ENCODE data around the gene INHA.

The INHA gene

GRCh38 chr2:219607931-219608330 lies 35.8 kb downstream of the INHA start:
- no peak overlapping the region for H3K4me2 ChIP-seq (ENCODE audit: low read depth, low read length, poor library complexity, severe bottlenecking)
- H3K79me2 ChIP-seq (ENCODE audit: insufficient read depth, low read length): no peaks in the 10 kb centered on the region
- H2AFZ ChIP-seq (ENCODE audit: low read depth, low read length, severe bottlenecking): no peak overlapping the region
- H3K27ac ChIP-seq (ENCODE audit: low read depth, low read length): no peak overlapping the region
- H3K36me3 ChIP-seq (ENCODE audit: low read length): no peaks in the 10 kb centered on the region
- no peaks in the 10 kb centered on the region for H4K20me1 ChIP-seq (ENCODE audit: low read depth, low read length)
- no peaks in the 10 kb centered on the region for H3K9me3 ChIP-seq (ENCODE audit: insufficient read depth, low read length)
- no peaks in the 10 kb centered on the region for H3K9me2 ChIP-seq (replicated peaks; ENCODE audit: insufficient read depth, low read length)
- no peak overlapping the region for H3K9ac ChIP-seq (ENCODE audit: low read length)
- TF ChIP-seq EZH2phosphoT487 (conservative IDR thresholded peaks at IDR 0.05; ENCODE audit: low read length): no peak
- TF ChIP-seq CTCF (IDR thresholded peaks at IDR 0.05; ENCODE audit: insufficient read depth, low read length, poor library complexity, severe bottlenecking): no peak
- no peaks in the 10 kb centered on the region for H3K27me3 ChIP-seq (ENCODE audit: low read length)
- no peaks in the 10 kb centered on the region for H3F3A ChIP-seq (ENCODE audit: insufficient read depth)
- H3K4me3 ChIP-seq (ENCODE audit: insufficient read depth, low read length, poor library complexity, severe bottlenecking): no peak overlapping the region

DNA sequence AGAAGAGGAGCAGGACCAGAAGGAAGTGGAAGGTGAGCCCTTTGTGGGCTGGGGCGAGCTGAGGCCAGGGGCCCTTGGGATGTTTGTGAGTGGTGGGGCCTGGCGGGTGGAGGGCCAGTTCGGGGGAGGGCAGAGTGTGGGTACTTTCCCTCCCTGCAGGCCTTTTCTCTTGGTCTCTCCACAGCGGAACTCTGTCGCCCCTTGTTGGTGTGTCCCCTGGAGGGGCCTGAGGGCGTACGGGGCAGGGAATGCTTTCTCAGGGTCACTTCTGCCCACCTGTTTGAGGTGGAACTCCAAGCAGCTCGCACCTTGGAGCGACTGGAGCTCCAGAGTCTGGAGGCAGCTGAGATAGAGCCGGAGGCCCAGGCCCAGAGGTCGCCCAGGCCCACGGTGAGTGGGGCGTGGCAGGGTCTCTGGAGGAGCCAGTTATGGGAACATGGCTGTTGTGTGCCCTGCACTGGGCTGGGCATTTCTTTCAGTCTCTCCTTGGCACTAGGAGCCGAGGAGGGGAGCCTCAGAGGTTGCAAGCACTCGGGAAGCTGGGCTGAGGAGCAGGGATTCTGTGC lies 36.4 kb downstream of the INHA start:
- H3K9me2 ChIP-seq (replicated peaks; ENCODE audit: insufficient read depth, low read length): no peaks in the 10 kb centered on the region
- no peaks in the 10 kb centered on the region for H3K36me3 ChIP-seq (ENCODE audit: low read length)
- no peak overlapping the region for H3K27ac ChIP-seq (ENCODE audit: low read depth, low read length)
- no peaks in the 10 kb centered on the region for H4K20me1 ChIP-seq (ENCODE audit: low read depth, low read length)
- no peaks in the 10 kb centered on the region for H3K79me2 ChIP-seq (ENCODE audit: insufficient read depth, low read length)
- H2AFZ ChIP-seq (ENCODE audit: low read depth, low read length, severe bottlenecking): no peak overlapping the region
- H3K4me2 ChIP-seq (ENCODE audit: low read depth, low read length, poor library complexity, severe bottlenecking): no peak overlapping the region
- no peak for TF ChIP-seq CTCF (IDR thresholded peaks at IDR 0.05; ENCODE audit: insufficient read depth, low read length, poor library complexity, severe bottlenecking)
- no peaks in the 10 kb centered on the region for H3K9me3 ChIP-seq (ENCODE audit: insufficient read depth, low read length)
- H3K27me3 ChIP-seq (ENCODE audit: low read length): no peaks in the 10 kb centered on the region
- H3F3A ChIP-seq (ENCODE audit: insufficient read depth): no peaks in the 10 kb centered on the region
- H3K4me3 ChIP-seq (ENCODE audit: insufficient read depth, low read length, poor library complexity, severe bottlenecking): no peak overlapping the region
- H3K9ac ChIP-seq (ENCODE audit: low read length): no peak overlapping the region

DNA sequence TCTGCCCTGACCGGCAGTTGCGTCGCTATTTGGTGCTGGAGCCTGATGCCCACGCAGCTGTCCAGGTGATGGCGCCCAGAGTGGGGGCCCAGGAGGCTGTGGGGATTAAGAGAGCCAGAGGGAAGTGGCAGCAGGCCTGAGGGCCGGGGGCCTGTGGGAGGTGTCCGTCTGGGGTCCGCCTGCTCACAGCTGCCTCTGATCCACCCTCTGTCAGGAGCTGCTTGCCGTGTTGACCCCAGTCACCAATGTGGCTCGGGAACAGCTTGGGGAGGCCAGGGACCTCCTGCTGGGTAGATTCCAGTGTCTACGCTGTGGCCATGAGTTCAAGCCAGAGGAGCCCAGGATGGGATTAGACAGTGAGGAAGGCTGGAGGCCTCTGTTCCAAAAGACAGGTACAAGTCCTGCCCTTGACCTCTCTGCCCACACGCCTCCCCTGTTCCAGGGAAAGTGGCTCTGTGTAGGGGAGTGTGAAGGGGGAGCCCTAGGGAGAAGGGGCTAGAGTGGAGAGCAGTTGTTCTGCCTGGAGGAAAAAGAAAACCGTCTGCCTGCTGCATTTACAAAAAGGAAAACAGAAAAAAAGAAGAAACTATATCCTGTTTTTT lies 37.1 kb downstream of the INHA start:
- TF ChIP-seq CTCF (IDR thresholded peaks at IDR 0.05; ENCODE audit: insufficient read depth, low read length, poor library complexity, severe bottlenecking): no peak
- no peak for TF ChIP-seq EZH2phosphoT487 (conservative IDR thresholded peaks at IDR 0.05; ENCODE audit: low read length)

More for the DNA sequence above, 37.1 kb downstream of the INHA start:
- Histone ChIP-seq H3K4me2 (ENCODE audit: low read depth, low read length, poor library complexity, severe bottlenecking) (no peak overlapping the region), H3K27me3 (ENCODE audit: low read length) (no peaks in the 10 kb centered on the region), H3K27ac (ENCODE audit: low read depth, low read length) (no peak overlapping the region), H3K9me2 (replicated peaks; ENCODE audit: insufficient read depth, low read length) (no peaks in the 10 kb centered on the region), H3K4me3 (ENCODE audit: insufficient read depth, low read length, poor library complexity, severe bottlenecking) (no peak overlapping the region), H2AFZ (ENCODE audit: low read depth, low read length, severe bottlenecking) (no peak overlapping the region), H3F3A (ENCODE audit: insufficient read depth) (no peaks in the 10 kb centered on the region), H4K20me1 (ENCODE audit: low read depth, low read length) (no peaks in the 10 kb centered on the region), H3K9ac (ENCODE audit: low read length) (no peak overlapping the region), H3K9me3 (ENCODE audit: insufficient read depth, low read length) (no peaks in the 10 kb centered on the region), H3K36me3 (ENCODE audit: low read length) (no peaks in the 10 kb centered on the region), H3K79me2 (ENCODE audit: insufficient read depth, low read length) (no peaks in the 10 kb centered on the region)
